Measurements from ENCODE around the gene SYNE4.

- TF ChIP-seq MAX (IDR thresholded peaks at IDR 0.05; ENCODE audit: low read depth, low read length) = no peak
- no peak for TF ChIP-seq CTCF (IDR thresholded peaks at IDR 0.05; ENCODE audit: low read depth, low read length)
- TF ChIP-seq POLR2A (IDR thresholded peaks at IDR 0.05; ENCODE audit: extremely low read depth, insufficient read length) = no peak
Observed at GRCh38 chr19:35959040-35959967, 49.3 kb downstream of the SYNE4 start.

Data from NB4 (cell line).